Thyroid gland (tissue), 4 donors: ENCODE results near the gene POLR2C. TPM values are rescaled to one million over a fixed set of nuclear protein-coding genes. Genes with fewer than 3 reads are reported as not detected.

Source experiments
- DNase-seq, 2 donors: peaks; one replicate each; pipeline ENCODE4 v3.0.0-alpha.2; 2019
- H3K27ac ChIP-seq, 3 donors: fragments of 200-600 bp; sonication (generic); 1 replicate in 2 of 3; 2 replicates in 1 of 3; pipeline ENCODE4 v1.5.1; 2016 to 2019; ENCODE audit warnings: mild to moderate bottlenecking in 1 of 3, moderate library complexity in 1 of 3
- H3K27me3 ChIP-seq: fragments of 200-600 bp; sonication (generic); one replicate; pipeline ENCODE4 v1.5.1; 2019
- H3K36me3 ChIP-seq, 2 donors: fragments of 200-600 bp; sonication (generic); one replicate each; pipeline ENCODE4 v1.5.1; 2016 to 2019
- H3K4me1 ChIP-seq, 2 donors: fragments of 200-600 bp; sonication (generic); one replicate each; pipeline ENCODE4 v1.5.1; 2017 to 2019
- H3K4me3 ChIP-seq, 3 donors: fragments of 200-600 bp; sonication (generic); replicated peaks in 1 of 3; 1 replicate in 2 of 3; 2 replicates in 1 of 3; pipeline ENCODE4 v1.5.1; 2016; ENCODE audit warnings: mild to moderate bottlenecking in 1 of 3
- H3K9me3 ChIP-seq: fragments of 200-600 bp; sonication (generic); one replicate; pipeline ENCODE4 v1.5.1; 2017
- CTCF ChIP-seq, 6 experiments: fragments of 200-600 bp in 3 of 6; fragments of 450-650 bp in 3 of 6; sonication (generic) in 3 of 6; IDR thresholded peaks; one replicate each; pipeline ENCODE4 v1.5.1; 2016 to 2019; ENCODE audit warnings: antibody characterized with exemption in 6 of 6, mild to moderate bottlenecking in 2 of 6, inconsistent platforms in 1 of 6, moderate library complexity in 1 of 6
- POLR2A ChIP-seq, 2 donors: fragments of 450-650 bp; IDR thresholded peaks; one replicate each; pipeline ENCODE4 v1.6.1; 2017; ENCODE audit warnings: antibody characterized with exemption in 2 of 2, mild to moderate bottlenecking in 2 of 2, moderate library complexity in 1 of 2
- WGBS, 2 donors: methylation state at CpG; one replicate each; pipeline ENCODE4 v1.1.5; 2017; 5-methylcytosine and 5-hydroxymethylcytosine counted together
- intact Hi-C: fragments of 100-400 bp; cut with DNase I; formaldehyde crosslinking; loops from one replicate; pipeline ENCODE4 v1.15.1; 2023
- total RNA-seq, 4 donors: library from RNA; depleted of rRNA; stranded (reverse); fragments of >200 nt; gene quantifications; one replicate each; pipeline ENCODE4 v1.2.3, GENCODE V29; 2016

The POLR2C gene
- total RNA-seq, 4 donors from 2014 or later = 126 to 212 (median 174) TPM

GRCh38 chr16:57472665-57473060 is 10.2 kb downstream of the POLR2C start:
- Histone ChIP-seq H3K27ac (no peak overlapping the region), H3K27me3 (no peaks in the 10 kb centered on the region), H3K9me3 (no peaks in the 10 kb centered on the region), H3K36me3 (peaks cover 48 to 55% of the 10 kb centered on the region in 2 donors), H3K4me1 (peaks cover 0 to 32% of the 10 kb centered on the region in 2 donors), H3K4me3 (no peak overlapping the region)
- WGBS, 2 donors = 66 to 79% methylated on average over 3 to 4 of the region's 4 CpGs
- no peak for DNase-seq
- intact Hi-C loops = no loop called here
- TF ChIP-seq CTCF (IDR thresholded peaks at IDR 0.05) = no peak
- TF ChIP-seq POLR2A (IDR thresholded peaks at IDR 0.05) = no peak

GRCh38 chr16:57473176-57473840 is 10.8 kb downstream of the POLR2C start:
- Histone ChIP-seq H3K9me3 (no peaks in the 10 kb centered on the region), H3K27ac (no peak overlapping the region), H3K4me3 (no peak overlapping the region), H3K36me3 (peaks cover 42 to 49% of the 10 kb centered on the region in 2 donors), H3K4me1 (peaks cover 0 to 38% of the 10 kb centered on the region in 2 donors), H3K27me3 (no peaks in the 10 kb centered on the region)
- intact Hi-C loops = no loop called here
- no peak for DNase-seq
- TF ChIP-seq CTCF (IDR thresholded peaks at IDR 0.05) (no peak), POLR2A (IDR thresholded peaks at IDR 0.05) (no peak)
- WGBS, 2 donors = 88 to 93% methylated on average over 11 to 14 of the region's 14 CpGs

GRCh38 chr16:57473906-57474305 is 11.4 kb downstream of the POLR2C start:
- Histone ChIP-seq H3K27ac (no peak overlapping the region), H3K27me3 (no peaks in the 10 kb centered on the region), H3K36me3 (peaks cover 37 to 43% of the 10 kb centered on the region in 2 donors), H3K9me3 (no peaks in the 10 kb centered on the region), H3K4me3 (no peak overlapping the region), H3K4me1 (peaks cover 0 to 42% of the 10 kb centered on the region in 2 donors)
- no peak for DNase-seq
- TF ChIP-seq CTCF (IDR thresholded peaks at IDR 0.05) (no peak), POLR2A (IDR thresholded peaks at IDR 0.05) (no peak)
- 87 to 94% methylated on average over 8 of the region's 8 CpGs for whole genome bisulfite sequencing, 2 donors
- intact Hi-C loops = no loop called here

GRCh38 chr16:57474671-57475661 is 12.5 kb downstream of the POLR2C start:
- H3K9me3 ChIP-seq = no peaks in the 10 kb centered on the region
- DNase-seq = no peak
- H3K27me3 ChIP-seq = no peaks in the 10 kb centered on the region
- peaks cover 26 to 32% of the 10 kb centered on the region in 2 donors for H3K36me3 ChIP-seq
- intact Hi-C loops = no loop called here
- H3K4me3 ChIP-seq = no peak overlapping the region
- peaks cover 0 to 42% of the 10 kb centered on the region in 2 donors for H3K4me1 ChIP-seq
- 81 to 88% methylated on average over 28 to 30 of the region's 30 CpGs for WGBS, 2 donors
- no peak overlapping the region for H3K27ac ChIP-seq
- TF ChIP-seq CTCF (IDR thresholded peaks at IDR 0.05) (no peak), POLR2A (IDR thresholded peaks at IDR 0.05) (no peak)
